ENCODE measurements around the gene MPZL1.

Gene MPZL1

DNA sequence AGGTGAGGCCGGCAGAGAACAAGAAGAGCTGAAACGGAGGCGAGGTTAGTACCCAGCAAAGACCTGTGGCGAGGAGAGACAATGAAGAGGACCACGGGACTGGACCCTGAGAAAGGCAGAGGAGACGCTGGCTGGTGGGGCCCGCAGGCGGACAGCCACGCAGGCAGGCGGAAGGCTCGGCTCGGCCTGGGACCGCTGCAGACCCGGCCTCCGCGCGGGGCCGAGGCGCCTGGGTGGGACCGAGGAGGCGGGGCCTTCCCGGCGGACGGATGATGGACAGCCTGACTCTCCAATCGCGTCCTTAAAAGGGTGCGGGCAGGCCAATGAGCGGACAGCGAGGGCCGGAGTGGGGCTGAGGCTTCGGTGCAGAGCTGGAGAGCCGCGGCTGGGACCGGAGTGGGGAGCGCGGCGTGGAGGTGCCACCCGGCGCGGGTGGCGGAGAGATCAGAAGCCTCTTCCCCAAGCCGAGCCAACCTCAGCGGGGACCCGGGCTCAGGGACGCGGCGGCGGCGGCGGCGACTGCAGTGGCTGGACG, at the start of gene MPZL1:
MPZL1 (plus strand) TSS at position 366 of the 535 bp plus-strand sequence. CDS start 170 bp downstream, outside the sequence.
- DNase-seq (ENCODE audit: low read depth): peak; percentile 84

DNA sequence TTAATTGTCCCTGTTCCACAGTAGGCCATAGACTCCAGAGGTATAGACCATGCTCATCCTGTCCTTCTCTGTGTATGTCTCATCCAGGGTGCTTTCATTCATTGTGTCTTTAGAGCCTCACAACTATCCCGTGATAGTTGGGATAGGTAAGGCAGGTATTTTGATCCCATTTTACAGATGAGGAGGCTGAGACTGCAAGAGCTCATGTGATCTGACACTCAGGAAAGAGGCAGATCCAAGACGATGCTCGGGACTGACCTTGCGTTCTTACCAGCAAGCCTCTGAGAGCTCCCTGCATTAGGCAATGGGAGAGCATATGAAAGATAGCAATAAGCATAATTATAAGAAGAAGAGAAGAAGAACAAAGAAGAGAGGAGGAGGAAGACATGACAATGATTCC, 49.0 kb upstream of the MPZL1 start:
- DNase-seq (ENCODE audit: low read depth): no peak

GRCh38 chr1:167673265-167673664, 48.5 kb upstream of the MPZL1 start:
- DNase-seq (ENCODE audit: low read depth): no peak

DNA sequence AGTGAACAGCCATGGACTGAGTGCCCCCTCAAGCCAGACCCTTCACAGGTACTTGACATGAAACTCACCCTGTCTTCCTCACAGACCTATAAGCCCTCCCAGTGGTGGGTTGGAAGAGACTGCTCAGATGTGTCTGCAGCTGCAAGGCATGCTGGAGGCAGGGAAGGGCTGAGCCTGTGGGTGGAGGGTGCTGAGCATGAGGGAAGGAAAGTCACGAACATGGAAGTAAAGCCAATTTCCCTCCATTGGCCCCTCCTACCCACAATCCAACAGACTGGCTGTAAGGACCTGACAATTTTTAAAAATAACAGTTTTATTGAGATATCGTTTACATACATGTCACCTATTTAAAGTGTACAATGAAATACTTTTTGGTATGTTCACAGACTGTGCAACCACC, 47.6 kb upstream of the MPZL1 start:
- DNase-seq (ENCODE audit: low read depth): no peak

DNA sequence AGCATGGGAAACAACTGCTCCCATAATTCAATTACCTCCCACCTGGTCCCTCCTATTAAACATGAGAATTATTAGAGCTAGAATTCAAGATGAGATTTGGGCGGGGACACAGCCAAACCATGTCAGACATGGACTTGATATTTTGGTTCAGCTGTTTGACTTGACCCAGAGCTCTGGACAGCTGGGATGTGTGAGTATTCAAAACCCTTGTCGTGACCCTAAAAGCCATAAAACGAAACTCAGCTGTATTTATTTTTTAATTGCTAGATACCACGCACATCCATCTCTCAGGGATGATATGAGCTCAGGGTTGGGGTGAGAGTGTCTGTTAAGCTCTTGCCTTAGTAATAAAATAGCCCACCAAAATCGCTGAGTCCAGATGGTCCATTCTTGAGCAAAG, 46.3 kb upstream of the MPZL1 start:
- no peak for DNase-seq (ENCODE audit: low read depth)

- DNase-seq (ENCODE audit: low read depth): no peak
Measured at GRCh38 chr1:167676205-167676915, 45.4 kb upstream of the MPZL1 start.

GRCh38 chr1:167676916-167677848, 44.6 kb upstream of the MPZL1 start:
- DNase-seq (ENCODE audit: low read depth): no peak

DNA sequence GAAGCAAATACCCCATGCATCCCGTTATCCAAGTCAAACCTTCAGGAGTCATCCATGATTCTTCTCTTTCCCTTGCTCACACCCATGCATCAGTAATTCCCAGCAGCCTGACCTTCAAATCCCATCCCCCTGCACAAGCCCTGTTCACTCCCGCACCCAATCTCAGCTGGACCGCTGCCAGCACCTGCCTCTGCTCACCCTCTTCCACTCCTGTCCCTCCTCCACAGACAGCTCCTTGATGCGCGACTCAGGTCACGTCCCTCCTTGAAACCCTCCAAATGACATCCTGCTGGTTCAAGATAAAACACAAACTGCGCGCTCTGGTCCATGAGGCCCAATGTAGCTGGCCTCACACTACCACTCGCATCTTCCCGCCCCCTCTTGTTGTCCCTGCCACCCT, 43.4 kb upstream of the MPZL1 start:
- no peak for DNase-seq (ENCODE audit: low read depth)

GRCh38 chr1:167678838-167679237, 42.9 kb upstream of the MPZL1 start:
- DNase-seq (ENCODE audit: low read depth): no peak

DNA sequence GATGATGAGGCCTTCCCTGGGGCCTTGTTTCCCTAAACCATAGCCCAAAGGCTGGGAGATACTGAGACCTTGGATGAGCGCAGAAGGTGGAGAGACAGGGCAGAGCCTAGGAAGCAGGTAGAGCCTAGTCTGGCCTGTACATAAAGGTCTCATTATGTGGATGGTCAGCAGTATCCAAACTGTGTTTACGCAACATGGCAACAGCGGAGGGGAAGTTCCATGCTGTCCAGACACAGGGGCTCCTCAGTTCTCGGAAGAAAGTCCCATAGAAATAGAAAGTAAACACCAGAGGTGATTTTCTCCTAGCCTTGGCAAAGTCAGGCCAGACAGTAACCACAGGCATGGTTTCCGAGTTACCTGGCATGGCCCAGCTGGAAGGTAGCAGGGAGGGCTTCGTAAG, 42.1 kb upstream of the MPZL1 start:
- no peak for DNase-seq (ENCODE audit: low read depth)

GRCh38 chr1:167681024-167681423, 40.8 kb upstream of the MPZL1 start:
- no peak for DNase-seq (ENCODE audit: low read depth)

GRCh38 chr1:167681451-167682098, 40.2 kb upstream of the MPZL1 start:
- DNase-seq (ENCODE audit: low read depth): no peak

GRCh38 chr1:167683226-167683625, 38.6 kb upstream of the MPZL1 start:
- DNase-seq (ENCODE audit: low read depth): no peak

- DNase-seq (ENCODE audit: low read depth): no peak
Measured at GRCh38 chr1:167683641-167684502, 37.9 kb upstream of the MPZL1 start.

- no peak for DNase-seq (ENCODE audit: low read depth)
Measured at GRCh38 chr1:167685844-167686243, 35.9 kb upstream of the MPZL1 start.

DNA sequence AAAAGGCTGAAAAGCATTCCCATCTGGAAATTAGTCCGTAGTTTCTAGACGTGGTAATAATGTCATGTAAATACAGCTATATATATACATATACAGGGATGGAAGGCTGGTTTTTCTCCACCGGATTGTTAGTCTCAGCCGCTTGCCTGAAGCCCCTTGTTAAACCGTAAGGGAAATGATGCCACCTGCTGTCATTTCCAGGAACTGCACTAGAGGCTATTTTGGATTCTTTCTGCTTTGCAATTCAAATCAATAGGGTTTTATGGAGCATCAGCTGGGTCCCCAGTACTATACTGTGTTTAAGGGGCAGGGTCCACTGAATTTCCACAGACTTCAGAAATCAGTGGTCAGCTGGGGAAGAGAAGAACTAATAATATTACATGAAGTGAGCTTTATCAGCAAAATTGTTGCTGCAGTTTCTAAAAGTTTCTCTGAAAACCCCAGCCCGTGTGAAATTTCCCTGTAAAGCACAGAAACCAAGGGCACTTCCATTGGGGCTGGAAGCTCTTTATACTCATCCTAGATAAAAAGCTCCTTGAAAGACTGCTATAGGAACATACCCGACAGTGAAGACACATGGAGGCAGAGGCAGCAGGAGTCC, 33.8 kb upstream of the MPZL1 start:
- DNase-seq (ENCODE audit: low read depth): peak; percentile 52

DNA sequence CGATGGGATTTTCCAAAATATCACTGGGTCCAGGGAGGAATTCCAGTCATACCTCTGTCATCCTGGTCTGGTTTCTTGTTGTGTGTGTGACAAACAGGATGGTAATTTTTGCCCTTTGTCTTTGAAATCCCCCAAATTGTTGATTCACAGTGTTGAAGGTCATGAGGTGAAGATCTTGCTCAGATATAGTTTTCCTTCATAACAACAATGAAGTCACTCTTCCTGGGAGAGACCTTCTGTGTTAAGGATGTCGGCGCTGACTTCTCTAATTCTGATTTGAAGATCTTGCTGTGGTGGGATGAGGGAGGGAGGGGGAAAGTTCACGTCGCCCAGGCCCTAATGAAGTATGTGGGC, 32.2 kb upstream of the MPZL1 start:
- DNase-seq (ENCODE audit: low read depth): no peak

DNA sequence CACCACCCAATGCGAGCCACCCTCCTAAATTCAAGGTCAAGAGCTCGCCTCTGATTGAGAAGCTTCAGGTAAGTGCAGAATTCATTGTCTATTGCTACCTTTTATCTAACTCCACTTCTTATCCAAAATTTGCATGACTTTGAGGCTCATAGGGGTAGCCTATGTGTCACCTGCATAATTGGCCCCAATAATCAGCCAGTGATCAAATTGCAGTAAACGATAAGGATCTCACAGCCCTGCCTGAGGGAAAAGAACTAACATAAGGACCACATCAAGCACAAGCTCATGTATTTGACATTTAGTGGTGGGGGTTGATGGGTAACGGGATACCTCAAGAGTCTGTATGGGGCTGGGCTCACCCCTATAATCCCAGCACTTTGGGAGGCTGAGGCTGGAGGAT, 31.7 kb upstream of the MPZL1 start:
- DNase-seq (ENCODE audit: low read depth): no peak

- DNase-seq (ENCODE audit: low read depth): no peak
Measured at GRCh38 chr1:167693425-167694045, 28.2 kb upstream of the MPZL1 start.

DNA sequence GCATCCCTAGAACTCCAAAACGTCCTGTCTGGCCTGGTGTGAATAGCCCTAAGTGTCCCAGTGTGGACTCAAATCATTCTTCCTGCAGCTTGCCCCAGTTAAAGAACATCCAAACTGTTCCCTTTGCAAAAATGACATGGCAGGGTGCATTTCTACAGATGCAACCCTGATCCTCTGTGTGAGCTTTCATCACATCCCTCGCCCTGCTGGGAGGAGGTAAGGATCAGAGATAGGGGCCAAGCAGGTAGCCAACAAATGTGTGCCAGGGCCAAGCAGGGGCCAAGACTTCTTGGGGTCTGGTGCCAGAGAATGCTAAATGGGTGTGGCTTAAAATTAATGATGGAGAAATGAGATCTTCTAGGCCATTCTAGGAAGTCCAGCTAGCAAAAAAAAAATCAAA, 27.1 kb upstream of the MPZL1 start:
- DNase-seq (ENCODE audit: low read depth): no peak

DNA sequence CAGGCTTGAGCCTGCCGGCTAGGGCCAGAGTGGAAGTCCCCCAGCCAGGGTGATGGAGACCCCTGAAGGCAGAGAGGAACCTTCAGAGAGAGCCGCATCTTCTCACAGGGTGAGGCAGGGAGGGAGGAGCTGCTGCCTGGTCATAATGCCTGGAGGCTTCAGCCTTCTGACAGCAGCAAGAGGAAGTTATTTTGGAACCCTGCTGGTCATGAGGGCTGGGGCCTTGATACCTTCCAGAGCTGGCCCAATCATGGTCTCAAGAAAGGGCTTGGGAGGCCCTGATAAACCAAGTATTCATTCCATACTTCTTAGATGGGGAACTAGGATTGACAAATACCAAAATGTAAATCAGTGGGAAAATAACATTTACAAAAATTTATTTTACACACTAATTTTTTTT, 26.6 kb upstream of the MPZL1 start:
- DNase-seq (ENCODE audit: low read depth): no peak

All from activated T-helper 1 cell treated with Interleukin-2 at 50 U/mL for 16 hours (primary cell).